ENCODE measurements around the gene SLC5A7. TPM values are rescaled to one million over a fixed set of nuclear protein-coding genes. Genes with fewer than 3 reads are reported as not detected.

Gene SLC5A7
- total RNA-seq, 2 donors from 2014 or later = not detected

- Mint-ChIP-seq H3K27ac (no peak overlapping the region), H3K36me3 (no peaks in the 10 kb centered on the region), H3K9me3 (peaks cover 8 to 13% of the 10 kb centered on the region in 2 donors)
- ATAC-seq (no peak), DNase-seq (ENCODE audit: low spot score in 2 of 2) (no peak)
Measured at GRCh38 chr2:108034843-108035242, 48.5 kb downstream of the SLC5A7 start.

GRCh38 chr2:108048752-108049151 is 62.4 kb downstream of the SLC5A7 start:
- ATAC-seq (no peak), DNase-seq (ENCODE audit: low spot score in 2 of 2) (no peak)
- no peaks in the 10 kb centered on the region for H3K36me3 Mint-ChIP-seq
- no peak overlapping the region for H3K27ac Mint-ChIP-seq
- H3K9me3 Mint-ChIP-seq = peaks cover 3 to 12% of the 10 kb centered on the region in 2 donors

- ATAC-seq (no peak), DNase-seq (ENCODE audit: low spot score in 2 of 2) (no peak)
- peaks cover 0 to 3% of the 10 kb centered on the region in 2 donors for H3K9me3 Mint-ChIP-seq
- H3K36me3 Mint-ChIP-seq = no peaks in the 10 kb centered on the region
- no peak overlapping the region for H3K27ac Mint-ChIP-seq
Measured at GRCh38 chr2:108058576-108059137, 72.3 kb downstream of the SLC5A7 start.

GRCh38 chr2:108061439-108062042 is 75.2 kb downstream of the SLC5A7 start:
- ATAC-seq (no peak), DNase-seq (ENCODE audit: low spot score in 2 of 2) (no peak)
- H3K9me3 Mint-ChIP-seq = no peaks in the 10 kb centered on the region
- H3K27ac Mint-ChIP-seq = no peak overlapping the region
- H3K36me3 Mint-ChIP-seq = no peaks in the 10 kb centered on the region

Other genes starting within 250 kb of the SLC5A7 start
- gene RGPD4, start 159.6 kb upstream of the SLC5A7 start, total RNA-seq = under 1 TPM in 1 of 2 donors, not detected in 1; 0.16 TPM